H1 (cell line): Measurements from ENCODE around the gene SLC11A1. TPM values are rescaled to one million over a fixed set of nuclear protein-coding genes. Genes with fewer than 3 reads are reported as not detected.

Source experiments
- CTCF ChIA-PET: fragments of 300-600 bp; sonication (Branson Sonifier 250); formaldehyde crosslinking; loops from one replicate; lab custom pipeline; 2021; ENCODE audit not compliant: partially characterized antibody; lab: Charles Lee
- POLR2A ChIA-PET: fragments of 300-600 bp; sonication (Branson Sonifier 250); formaldehyde crosslinking; loops from one replicate; lab custom pipeline; 2021; ENCODE audit warnings: inconsistent platforms; ENCODE audit not compliant: partially characterized antibody; lab: Charles Lee
- DNase-seq, 2 experiments: peaks; one replicate each; pipeline versions ENCODE4 v3.0.0 to v3.0.0-alpha.2; 2010 to 2022; ENCODE audit warnings: low spot score in 2 of 2, low read depth in 1 of 2, mixed read lengths in 1 of 2
- FAIRE-seq: peaks from 2 replicates; lab custom pipeline; 2011; peaks lifted over from hg19 to GRCh38; lab: Jason Lieb, UNC
- H2AFZ ChIP-seq: 2 replicates; pipeline ENCODE4 v1.8.1; 2012; ENCODE audit warnings: low read length, inconsistent platforms
- H2AK5ac ChIP-seq: 2 replicates; pipeline ENCODE4 v1.6.1; 2013; ENCODE audit warnings: low read depth, low read length
- H2BK120ac ChIP-seq: replicated peaks from 2 replicates; pipeline ENCODE3; 2013; ENCODE audit warnings: low read depth, low read length, inconsistent platforms
- H2BK12ac ChIP-seq: 2 replicates; pipeline ENCODE4 v1.6.1; 2013; ENCODE audit warnings: low read depth, low read length
- H2BK15ac ChIP-seq: 2 replicates; pipeline ENCODE4 v1.6.1; 2013; ENCODE audit warnings: low read length
- H2BK20ac ChIP-seq: 2 replicates; pipeline ENCODE4 v1.6.1; 2013; ENCODE audit warnings: low read length
- H2BK5ac ChIP-seq: 2 replicates; pipeline ENCODE4 v1.6.1; 2013; ENCODE audit warnings: low read depth, low read length
- H3K14ac ChIP-seq: 2 replicates; pipeline ENCODE4 v1.6.1; 2013; ENCODE audit warnings: inconsistent platforms; ENCODE audit not compliant: insufficient read length
- H3K18ac ChIP-seq: 2 replicates; pipeline ENCODE4 v1.6.1; 2013; ENCODE audit warnings: low read length; ENCODE audit errors: extremely low read depth
- H3K23ac ChIP-seq: 2 replicates; pipeline ENCODE4 v1.6.1; 2013; ENCODE audit warnings: inconsistent platforms; ENCODE audit not compliant: insufficient read length
- H3K23me2 ChIP-seq: 2 replicates; pipeline ENCODE4 v1.6.1; 2013; ENCODE audit warnings: low read depth, low read length
- H3K27ac ChIP-seq: 2 replicates; pipeline ENCODE4 v1.6.1; 2011; ENCODE audit warnings: low read depth, low read length, inconsistent platforms
- H3K27me3 ChIP-seq, 4 experiments: replicated peaks in 1 of 4; 1 replicate in 1 of 4; 2 replicates in 3 of 4; pipeline versions ENCODE4 v1.6.1 to v1.8.1; 2011 to 2013; ENCODE audit warnings: low read length in 3 of 4, mild to moderate bottlenecking in 3 of 4, inconsistent platforms in 2 of 4, mixed read lengths in 2 of 4, moderate library complexity in 1 of 4; ENCODE audit not compliant: control insufficient read depth in 3 of 4, insufficient read depth in 3 of 4; ENCODE audit errors: extremely low read depth in 1 of 4
- H3K36me3 ChIP-seq, 4 experiments: 2 replicates each; pipeline versions ENCODE4 v1.6.1 to v1.8.1; 2011 to 2013; ENCODE audit warnings: mild to moderate bottlenecking in 4 of 4, low read length in 3 of 4, moderate library complexity in 2 of 4, control low read depth in 1 of 4, inconsistent platforms in 1 of 4; ENCODE audit not compliant: insufficient read depth in 4 of 4, control insufficient read depth in 2 of 4
- H3K4ac ChIP-seq: replicated peaks from 2 replicates; pipeline ENCODE3; 2013; ENCODE audit warnings: low read length, low read depth, mixed read lengths, inconsistent platforms; ENCODE audit not compliant: insufficient read length
- H3K4me1 ChIP-seq, 4 experiments: replicated peaks in 1 of 4; 1 replicate in 1 of 4; 2 replicates in 3 of 4; pipeline versions ENCODE4 v1.6.1 to v1.8.1; 2011 to 2013; ENCODE audit warnings: low read length in 3 of 4, inconsistent platforms in 2 of 4, mixed read lengths in 1 of 4; ENCODE audit not compliant: insufficient read depth in 4 of 4, control insufficient read depth in 3 of 4
- H3K4me2 ChIP-seq, 2 experiments: 2 replicates each; pipeline versions ENCODE4 v1.6.1 to v1.8.1; 2011 to 2013; ENCODE audit warnings: low read depth in 2 of 2, low read length in 2 of 2, control low read depth in 1 of 2, inconsistent platforms in 1 of 2, mild to moderate bottlenecking in 1 of 2; ENCODE audit not compliant: insufficient read depth in 1 of 2
- H3K4me3 ChIP-seq, 4 experiments: fragments of 200-600, 300-600 bp in 1 of 4; sonication (generic), shearing (Covaris generic), sonication (Bioruptor Twin) in 1 of 4; 2 replicates each; pipeline versions ENCODE4 v1.5.1 to v1.8.1; 2011 to 2016; ENCODE audit warnings: low read length in 4 of 4, low read depth in 3 of 4, control low read depth in 2 of 4, inconsistent platforms in 2 of 4, mild to moderate bottlenecking in 2 of 4, mixed read lengths in 1 of 4, moderate library complexity in 1 of 4; ENCODE audit not compliant: insufficient read depth in 2 of 4; ENCODE audit errors: extremely low read depth in 1 of 4
- H3K56ac ChIP-seq: replicated peaks from 2 replicates; pipeline ENCODE3; 2013; ENCODE audit warnings: low read depth, mild to moderate bottlenecking, mixed read lengths, low read length, inconsistent platforms; ENCODE audit not compliant: insufficient read length
- H3K79me1 ChIP-seq: 2 replicates; pipeline ENCODE4 v1.6.1; 2013; ENCODE audit warnings: low read depth, low read length, control low read depth
- H3K79me2 ChIP-seq, 2 experiments: 2 replicates each; pipeline versions ENCODE4 v1.6.1 to v1.8.1; 2012 to 2013; ENCODE audit warnings: low read length in 2 of 2, mild to moderate bottlenecking in 2 of 2, inconsistent platforms in 1 of 2; ENCODE audit not compliant: insufficient read depth in 2 of 2, control insufficient read depth in 1 of 2
- H3K9ac ChIP-seq, 4 experiments: replicated peaks in 1 of 4; 1 replicate in 1 of 4; 2 replicates in 3 of 4; pipeline versions ENCODE4 v1.6.1 to v1.8.1; 2011 to 2013; ENCODE audit warnings: low read depth in 3 of 4, low read length in 3 of 4, control low read depth in 2 of 4, mild to moderate bottlenecking in 2 of 4, moderate library complexity in 2 of 4, inconsistent platforms in 1 of 4; ENCODE audit errors: extremely low read depth in 1 of 4
- H3K9me3 ChIP-seq, 2 experiments: 2 replicates each; pipeline versions ENCODE4 v1.6.1 to v1.8.1; 2012 to 2013; ENCODE audit warnings: mild to moderate bottlenecking in 2 of 2, moderate library complexity in 2 of 2, control low read depth in 1 of 2, inconsistent platforms in 1 of 2, low read depth in 1 of 2, low read length in 1 of 2, mixed read lengths in 1 of 2; ENCODE audit not compliant: insufficient read depth in 2 of 2
- H4K20me1 ChIP-seq, 2 experiments: replicated peaks in 1 of 2; 2 replicates each; pipeline versions ENCODE3 to v1.8.1; 2011 to 2013; ENCODE audit warnings: inconsistent platforms in 2 of 2, low read length in 2 of 2, mild to moderate bottlenecking in 1 of 2; ENCODE audit not compliant: insufficient read depth in 2 of 2, control insufficient read depth in 1 of 2
- H4K5ac ChIP-seq: 2 replicates; pipeline ENCODE4 v1.6.1; 2013; ENCODE audit warnings: low read length, low read depth, mixed read lengths, inconsistent platforms; ENCODE audit not compliant: insufficient read length
- H4K8ac ChIP-seq: 2 replicates; pipeline ENCODE4 v1.8.0; 2013; ENCODE audit warnings: mild to moderate bottlenecking, moderate library complexity, low read length, inconsistent platforms; ENCODE audit not compliant: insufficient read depth; ENCODE audit errors: extremely low read depth
- H4K91ac ChIP-seq: replicated peaks from 2 replicates; pipeline ENCODE3; 2013; ENCODE audit warnings: low read length, mixed read lengths, inconsistent platforms; ENCODE audit not compliant: insufficient read length
- BCL11A ChIP-seq, 2 experiments: IDR thresholded peaks; one replicate each; pipeline ENCODE4 v1.6.1; 2011; ENCODE audit warnings: low read depth in 2 of 2, low read length in 2 of 2, mild to moderate bottlenecking in 2 of 2
- CBX5 ChIP-seq: fragments of 300-800, 300-1000 bp; sonication (generic); IDR thresholded peaks from 2 replicates; pipeline ENCODE4 v1.7.1; 2016; ENCODE audit warnings: antibody characterized with exemption, low read length, low read depth
- CHD1 ChIP-seq: IDR thresholded peaks from 2 replicates; pipeline ENCODE4 v1.6.1; 2012; ENCODE audit warnings: low read depth, low read length, improper control_type of control experiment
- CTBP2 ChIP-seq: IDR thresholded peaks from 2 replicates; pipeline ENCODE4 v1.7.0; 2011; ENCODE audit warnings: borderline replicate concordance, mild to moderate bottlenecking, moderate library complexity, mixed read lengths, low read length; ENCODE audit not compliant: insufficient read depth, insufficient read length
- HDAC2 ChIP-seq, 2 experiments: fragments of 300-600 bp in 1 of 2; sonication (generic) in 1 of 2; IDR thresholded peaks; 2 replicates each; pipeline ENCODE4 v1.6.1; 2011 to 2012; ENCODE audit warnings: low read depth in 2 of 2, low read length in 2 of 2, mild to moderate bottlenecking in 2 of 2, moderate library complexity in 2 of 2, borderline replicate concordance in 1 of 2, inconsistent platforms in 1 of 2
- HDAC6 ChIP-seq: IDR thresholded peaks from one replicate; pipeline ENCODE4 v1.7.1; 2012; ENCODE audit warnings: low read depth, mild to moderate bottlenecking, inconsistent platforms, low read length, moderate library complexity
- JUND ChIP-seq: IDR thresholded peaks from 2 replicates; pipeline ENCODE4 v1.6.1; 2011; ENCODE audit warnings: mild to moderate bottlenecking, improper control_type of control experiment, low read length
- MAFK ChIP-seq: IDR thresholded peaks from 2 replicates; pipeline ENCODE4 v1.6.1; 2012; ENCODE audit warnings: low read depth, mild to moderate bottlenecking, improper control_type of control experiment, low read length
- MAX ChIP-seq: IDR thresholded peaks from 2 replicates; pipeline ENCODE4 v1.6.1; 2012; ENCODE audit warnings: inconsistent platforms
- SIRT6 ChIP-seq: IDR thresholded peaks from one replicate; pipeline ENCODE4 v1.7.1; 2012; ENCODE audit warnings: low read length, inconsistent platforms
- SIX5 ChIP-seq: IDR thresholded peaks from 2 replicates; pipeline ENCODE4 v1.6.1; 2011; ENCODE audit warnings: mild to moderate bottlenecking, low read depth, low read length
- TEAD4 ChIP-seq: IDR thresholded peaks from 2 replicates; pipeline ENCODE4 v1.6.1; 2012; ENCODE audit warnings: low read depth, low read length, inconsistent platforms, mixed read lengths
- USF2 ChIP-seq: IDR thresholded peaks from 2 replicates; pipeline ENCODE4 v1.6.1; 2011; ENCODE audit warnings: low read length, improper control_type of control experiment
- whole genome bisulfite sequencing, 2 experiments: shearing (Covaris generic) in 1 of 2; methylation state at CpG; one replicate each; pipeline versions ENCODE4 v1.1.6 to v1.1.7; 2013 to 2015; ENCODE audit warnings: low lambda C conversion rate in 2 of 2, mixed read lengths in 2 of 2, inconsistent platforms in 1 of 2, low coverage in 1 of 2, missing lambda C conversion rate in 1 of 2; ENCODE audit not compliant: insufficient replicate concordance in 2 of 2, insufficient coverage in 1 of 2, insufficient read length in 1 of 2; ENCODE audit errors: extremely low coverage in 1 of 2, missing lambda C conversion rate in 1 of 2; 5-methylcytosine and 5-hydroxymethylcytosine counted together
- polyA plus RNA-seq, 7 experiments: library from polyadenylated mRNA; depleted of rRNA in 3 of 7; stranded (reverse) in 5 of 7; unstranded in 2 of 7; fragments of >200 nt in 5 of 7; fragments of 200-250 nt in 2 of 7; gene quantifications; 1 replicate in 5 of 7; 2 replicates in 1 of 7; 4 replicates in 1 of 7; pipeline versions ENCODE4 v1.2.1 to v1.2.3, GENCODE V29; 2011 to 2013; ENCODE audit warnings: missing spikeins in 2 of 7, mixed read lengths in 2 of 7
- total RNA-seq: library from RNA; stranded (reverse); fragmentation: NEBNext Ultra II Directional; extraction: Animal tissue kit (Norgen Biotek cat#: 25700); gene quantifications from 2 replicates; pipeline ENCODE4 v1.2.1, GENCODE V29; 2021

The SLC11A1 gene
- total and polyA plus RNA-seq, 2 of the 8 experiments (the other 6 are each of a cell fraction or from before 2014, with no cell fraction given), result 0.20 to 0.43 TPM

- Histone ChIP-seq H3K56ac (no peak overlapping the region), H2BK20ac (no peak overlapping the region), H3K23ac (no peak overlapping the region), H3K4me1 (no peaks in the 10 kb centered on the region), H3K4me2 (no peak overlapping the region), H3K9me3 (no peaks in the 10 kb centered on the region), H2BK15ac (no peak overlapping the region), H3K4ac (no peak overlapping the region), H2AFZ (no peak overlapping the region), H2AK5ac (no peak overlapping the region), H3K9ac (no peak overlapping the region), H2BK12ac (no peak overlapping the region), H3K79me1 (no peaks in the 10 kb centered on the region), H4K20me1 (no peaks in the 10 kb centered on the region), H3K18ac (no peak overlapping the region), H4K5ac (no peak overlapping the region), H4K8ac (no peak overlapping the region), H2BK5ac (no peak overlapping the region), H3K79me2 (no peaks in the 10 kb centered on the region), H3K36me3 (no peaks in the 10 kb centered on the region), H3K27me3 (no peaks in the 10 kb centered on the region), H3K14ac (no peak overlapping the region), H2BK120ac (no peak overlapping the region), H3K4me3 (no peak overlapping the region), H4K91ac (no peak overlapping the region), H3K23me2 (peaks cover 1% of the 10 kb centered on the region; the same call in 1 of the 2 replicates), H3K27ac (no peak overlapping the region)
- no peak for DNase-seq
- CTCF ChIA-PET, result interaction anchor here (0.6 to 1.6 kb wide), 7 partner anchors 9 to 114 kb away, joined by 3 to 6 read pairs (median 5); partner anchors contain the start of gene CATIP
- no peak for FAIRE-seq
- WGBS, 2 experiments, result 85% methylated on average over 5 of the region's 5 CpGs; no CpG with 5 or more reads in 1 of the 2 experiments
- POLR2A ChIA-PET, result interaction anchor here (1.6 to 2.0 kb wide), 2 partner anchors 9 to 10 kb away, joined by 3 to 6 read pairs; no protein-coding TSS in a partner anchor
- no peak for TF ChIP-seq SIRT6
- no peak for TF ChIP-seq MAFK
- no peak for TF ChIP-seq CTBP2
- TF ChIP-seq HDAC6, result no peak
- no peak for TF ChIP-seq MAX
- TF ChIP-seq CHD1, result no peak
- TF ChIP-seq SIX5, result no peak
- TF ChIP-seq CBX5, result no peak
- TF ChIP-seq HDAC2 (IDR thresholded peaks at IDR 0.05; ENCODE audit: borderline replicate concordance in 1 of 2, low read depth in 2 of 2, low read length in 2 of 2), result no peak
- no peak for TF ChIP-seq JUND
- TF ChIP-seq TEAD4, result no peak
- TF ChIP-seq USF2, result no peak
- TF ChIP-seq BCL11A (IDR thresholded peaks at IDR 0.05; ENCODE audit: low read depth in 2 of 2, low read length in 2 of 2), result no peak
Observed at GRCh38 chr2:218378053-218378452, 4.0 kb upstream of the SLC11A1 start.
